Type B pancreatic cell (in vitro differentiated cells): ENCODE data around the gene FYCO1. TPM values are rescaled to one million over a fixed set of nuclear protein-coding genes. Genes with fewer than 3 reads are reported as not detected.

Experiments
- DNase-seq: peaks from one replicate; pipeline ENCODE4 v3.0.0; 2021; ENCODE audit warnings: mixed read lengths; ENCODE audit not compliant: unreplicated experiment; ENCODE audit errors: extremely low spot score
- H3K27ac Mint-ChIP-seq: 2 replicates; pipeline ENCODE4 v1.8.0; 2021; ENCODE audit warnings: mild to moderate bottlenecking, mixed read lengths
- H3K27me3 Mint-ChIP-seq: 2 replicates; pipeline ENCODE4 v1.8.0; 2021; ENCODE audit warnings: mixed read lengths
- H3K36me3 Mint-ChIP-seq: 2 replicates; pipeline ENCODE4 v1.8.0; 2021; ENCODE audit warnings: mixed read lengths
- H3K4me1 Mint-ChIP-seq: one replicate; pipeline ENCODE4 v1.8.0; 2021; ENCODE audit warnings: mixed read lengths; ENCODE audit not compliant: unreplicated experiment
- H3K4me3 Mint-ChIP-seq: 2 replicates; pipeline ENCODE4 v1.8.0; 2021; ENCODE audit warnings: mild to moderate bottlenecking, mixed read lengths
- H3K9me3 Mint-ChIP-seq: 2 replicates; pipeline ENCODE4 v1.8.0; 2021; ENCODE audit warnings: mixed read lengths
- total RNA-seq: library from RNA; stranded (reverse); gene quantifications from 2 replicates; pipeline ENCODE4 v1.2.1, GENCODE V29; 2021; ENCODE audit warnings: low replicate concordance
- TF ChIP-seq, protein P1 (sequence below): fragments of 200-600 bp; sonication (generic); conservative IDR thresholded peaks from 2 replicates; pipeline ENCODE4 v1.5.0; 2021; ENCODE audit warnings: antibody characterized with exemption, mild to moderate bottlenecking

Gene FYCO1
- total RNA-seq, 1 donor from 2014 or later: 15.2 TPM

GRCh38 chr3:45948311-45948781 is 47.3 kb downstream of the FYCO1 start:
- Mint-ChIP-seq H3K36me3 (peaks cover 10% of the 10 kb centered on the region), H3K9me3 (no peaks in the 10 kb centered on the region), H3K27me3 (no peaks in the 10 kb centered on the region), H3K27ac (no peak overlapping the region), H3K4me1 (no peaks in the 10 kb centered on the region), H3K4me3 (no peak overlapping the region)
- no peak for DNase-seq
- TF ChIP-seq, protein P1, sequence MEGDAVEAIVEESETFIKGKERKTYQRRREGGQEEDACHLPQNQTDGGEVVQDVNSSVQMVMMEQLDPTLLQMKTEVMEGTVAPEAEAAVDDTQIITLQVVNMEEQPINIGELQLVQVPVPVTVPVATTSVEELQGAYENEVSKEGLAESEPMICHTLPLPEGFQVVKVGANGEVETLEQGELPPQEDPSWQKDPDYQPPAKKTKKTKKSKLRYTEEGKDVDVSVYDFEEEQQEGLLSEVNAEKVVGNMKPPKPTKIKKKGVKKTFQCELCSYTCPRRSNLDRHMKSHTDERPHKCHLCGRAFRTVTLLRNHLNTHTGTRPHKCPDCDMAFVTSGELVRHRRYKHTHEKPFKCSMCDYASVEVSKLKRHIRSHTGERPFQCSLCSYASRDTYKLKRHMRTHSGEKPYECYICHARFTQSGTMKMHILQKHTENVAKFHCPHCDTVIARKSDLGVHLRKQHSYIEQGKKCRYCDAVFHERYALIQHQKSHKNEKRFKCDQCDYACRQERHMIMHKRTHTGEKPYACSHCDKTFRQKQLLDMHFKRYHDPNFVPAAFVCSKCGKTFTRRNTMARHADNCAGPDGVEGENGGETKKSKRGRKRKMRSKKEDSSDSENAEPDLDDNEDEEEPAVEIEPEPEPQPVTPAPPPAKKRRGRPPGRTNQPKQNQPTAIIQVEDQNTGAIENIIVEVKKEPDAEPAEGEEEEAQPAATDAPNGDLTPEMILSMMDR: no peak

- H3K27me3 Mint-ChIP-seq: no peaks in the 10 kb centered on the region
- H3K36me3 Mint-ChIP-seq: peaks cover 7% of the 10 kb centered on the region
- no peak overlapping the region for H3K27ac Mint-ChIP-seq
- TF ChIP-seq, protein P1: no peak
- H3K9me3 Mint-ChIP-seq: no peaks in the 10 kb centered on the region
- no peaks in the 10 kb centered on the region for H3K4me1 Mint-ChIP-seq
- H3K4me3 Mint-ChIP-seq: no peak overlapping the region
- DNase-seq: no peak
Measured at GRCh38 chr3:45947361-45947760, 48.3 kb downstream of the FYCO1 start.

DNA sequence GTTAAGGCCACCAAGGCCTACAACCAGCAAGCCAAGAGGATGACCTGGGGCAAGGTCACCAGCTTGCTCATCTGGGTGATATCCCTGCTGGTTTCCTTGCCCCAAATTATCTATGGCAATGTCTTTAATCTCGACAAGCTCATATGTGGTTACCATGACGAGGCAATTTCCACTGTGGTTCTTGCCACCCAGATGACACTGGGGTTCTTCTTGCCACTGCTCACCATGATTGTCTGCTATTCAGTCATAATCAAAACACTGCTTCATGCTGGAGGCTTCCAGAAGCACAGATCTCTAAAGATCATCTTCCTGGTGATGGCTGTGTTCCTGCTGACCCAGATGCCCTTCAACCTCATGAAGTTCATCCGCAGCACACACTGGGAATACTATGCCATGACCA is 48.7 kb downstream of the FYCO1 start:
- peaks cover 7% of the 10 kb centered on the region for H3K36me3 Mint-ChIP-seq
- no peaks in the 10 kb centered on the region for H3K4me1 Mint-ChIP-seq
- DNase-seq: no peak
- no peaks in the 10 kb centered on the region for H3K9me3 Mint-ChIP-seq
- H3K27me3 Mint-ChIP-seq: no peaks in the 10 kb centered on the region
- no peak overlapping the region for H3K4me3 Mint-ChIP-seq
- H3K27ac Mint-ChIP-seq: no peak overlapping the region
- TF ChIP-seq, protein P1: no peak

DNA sequence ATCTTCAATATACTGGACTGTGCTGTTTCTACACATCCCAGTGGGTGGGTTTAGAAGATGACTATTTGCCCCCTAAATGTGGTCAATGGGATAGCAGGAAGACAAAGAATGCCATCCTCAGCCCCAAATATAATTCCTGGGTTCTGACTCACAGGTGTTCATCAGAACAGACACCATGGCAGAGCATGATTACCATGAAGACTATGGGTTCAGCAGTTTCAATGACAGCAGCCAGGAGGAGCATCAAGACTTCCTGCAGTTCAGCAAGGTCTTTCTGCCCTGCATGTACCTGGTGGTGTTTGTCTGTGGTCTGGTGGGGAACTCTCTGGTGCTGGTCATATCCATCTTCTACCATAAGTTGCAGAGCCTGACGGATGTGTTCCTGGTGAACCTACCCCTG is 49.3 kb downstream of the FYCO1 start:
- Mint-ChIP-seq H3K36me3 (peaks cover 7% of the 10 kb centered on the region), H3K4me1 (no peaks in the 10 kb centered on the region), H3K4me3 (no peak overlapping the region), H3K27ac (no peak overlapping the region), H3K9me3 (no peaks in the 10 kb centered on the region), H3K27me3 (no peaks in the 10 kb centered on the region)
- TF ChIP-seq, protein P1: no peak
- no peak for DNase-seq

DNA sequence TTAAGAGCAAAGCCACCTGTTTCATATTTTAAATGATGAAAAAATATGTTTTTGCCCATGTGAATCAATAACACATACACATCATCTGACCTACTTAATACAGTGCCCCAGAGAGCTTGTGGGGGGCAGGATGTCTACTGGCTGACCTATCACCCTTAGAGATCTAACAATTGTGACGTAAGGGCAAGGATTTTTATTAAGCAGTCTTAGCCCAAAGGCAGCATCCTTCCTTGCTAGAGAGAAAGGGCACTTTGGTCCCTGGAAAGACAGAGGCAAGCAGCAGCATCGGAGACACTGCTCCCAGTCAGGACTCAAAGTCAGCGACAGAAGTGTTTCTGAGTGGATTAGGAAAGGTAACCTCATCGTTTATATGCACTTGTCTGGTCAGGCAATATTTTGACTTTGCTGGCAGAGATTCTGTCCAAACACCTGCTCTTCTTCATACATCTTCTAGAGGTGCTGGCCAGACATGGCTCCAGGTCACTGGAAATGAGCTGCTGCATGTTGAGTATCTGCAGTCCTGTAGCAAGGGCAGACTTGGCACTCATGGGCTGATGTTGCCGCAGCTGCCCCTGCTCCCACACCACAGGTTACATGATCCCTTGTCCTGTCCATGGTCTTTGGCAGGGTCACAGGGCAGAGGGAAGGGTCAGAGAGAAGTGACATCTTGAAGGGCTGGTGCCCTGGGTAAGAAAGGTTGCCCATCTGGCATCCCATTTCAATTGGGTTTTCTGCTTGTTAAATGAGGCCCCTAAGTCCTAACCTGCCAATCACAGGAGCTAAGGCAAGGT is 50.6 kb downstream of the FYCO1 start:
- Mint-ChIP-seq H3K9me3 (no peaks in the 10 kb centered on the region), H3K36me3 (peaks cover 7% of the 10 kb centered on the region), H3K27ac (no peak overlapping the region), H3K27me3 (no peaks in the 10 kb centered on the region), H3K4me3 (no peak overlapping the region), H3K4me1 (peaks cover 7% of the 10 kb centered on the region)
- TF ChIP-seq, protein P1: no peak
- DNase-seq: no peak
